ENCODE results near the gene HELZ.

Gene HELZ

GRCh38 chr17:67229109-67229955, 15.7 kb downstream of the HELZ start:
- TF ChIP-seq, protein P1, sequence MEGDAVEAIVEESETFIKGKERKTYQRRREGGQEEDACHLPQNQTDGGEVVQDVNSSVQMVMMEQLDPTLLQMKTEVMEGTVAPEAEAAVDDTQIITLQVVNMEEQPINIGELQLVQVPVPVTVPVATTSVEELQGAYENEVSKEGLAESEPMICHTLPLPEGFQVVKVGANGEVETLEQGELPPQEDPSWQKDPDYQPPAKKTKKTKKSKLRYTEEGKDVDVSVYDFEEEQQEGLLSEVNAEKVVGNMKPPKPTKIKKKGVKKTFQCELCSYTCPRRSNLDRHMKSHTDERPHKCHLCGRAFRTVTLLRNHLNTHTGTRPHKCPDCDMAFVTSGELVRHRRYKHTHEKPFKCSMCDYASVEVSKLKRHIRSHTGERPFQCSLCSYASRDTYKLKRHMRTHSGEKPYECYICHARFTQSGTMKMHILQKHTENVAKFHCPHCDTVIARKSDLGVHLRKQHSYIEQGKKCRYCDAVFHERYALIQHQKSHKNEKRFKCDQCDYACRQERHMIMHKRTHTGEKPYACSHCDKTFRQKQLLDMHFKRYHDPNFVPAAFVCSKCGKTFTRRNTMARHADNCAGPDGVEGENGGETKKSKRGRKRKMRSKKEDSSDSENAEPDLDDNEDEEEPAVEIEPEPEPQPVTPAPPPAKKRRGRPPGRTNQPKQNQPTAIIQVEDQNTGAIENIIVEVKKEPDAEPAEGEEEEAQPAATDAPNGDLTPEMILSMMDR (conservative IDR thresholded peaks at IDR 0.05; ENCODE audit: control insufficient read depth, insufficient read depth, low read depth, low read length) = no peak
- no peak for DNase-seq (ENCODE audit: low read depth)
- no peak overlapping the region for H3K4me3 ChIP-seq (ENCODE audit: control insufficient read depth, low read depth, low read length)

DNA sequence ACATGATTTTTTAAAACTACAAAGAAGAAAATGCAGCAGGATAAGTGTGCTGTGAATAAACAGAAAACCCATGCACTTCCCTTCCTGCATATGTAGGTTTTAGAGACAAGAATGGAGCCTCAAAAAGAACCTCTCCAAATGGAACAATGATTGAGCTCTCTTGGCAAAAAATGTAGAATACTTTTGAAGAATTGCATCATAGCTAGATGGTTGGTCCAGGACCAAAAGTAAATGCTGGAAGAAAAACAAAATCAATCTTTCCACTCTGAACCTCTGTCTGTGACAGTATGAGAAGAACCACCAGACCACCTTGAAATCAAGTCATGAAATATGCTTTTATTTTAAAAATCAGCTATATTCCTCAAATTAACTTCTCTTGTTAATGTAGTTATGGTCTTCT, 17.5 kb downstream of the HELZ start:
- TF ChIP-seq, protein P1 (conservative IDR thresholded peaks at IDR 0.05; ENCODE audit: control insufficient read depth, insufficient read depth, low read depth, low read length) = no peak
- no peak overlapping the region for H3K4me3 ChIP-seq (ENCODE audit: control insufficient read depth, low read depth, low read length)
- no peak for DNase-seq (ENCODE audit: low read depth)

- H3K4me3 ChIP-seq (ENCODE audit: control insufficient read depth, low read depth, low read length) = no peak overlapping the region
- TF ChIP-seq, protein P1 (conservative IDR thresholded peaks at IDR 0.05; ENCODE audit: control insufficient read depth, insufficient read depth, low read depth, low read length) = no peak
- no peak for DNase-seq (ENCODE audit: low read depth)
Measured at GRCh38 chr17:67225316-67225715, 19.7 kb downstream of the HELZ start.

GRCh38 chr17:67224736-67225135, 20.3 kb downstream of the HELZ start:
- no peak overlapping the region for H3K4me3 ChIP-seq (ENCODE audit: control insufficient read depth, low read depth, low read length)
- no peak for DNase-seq (ENCODE audit: low read depth)
- TF ChIP-seq, protein P1 (conservative IDR thresholded peaks at IDR 0.05; ENCODE audit: control insufficient read depth, insufficient read depth, low read depth, low read length) = no peak

GRCh38 chr17:67223924-67224323, 21.1 kb downstream of the HELZ start:
- DNase-seq (ENCODE audit: low read depth) = no peak
- TF ChIP-seq, protein P1 (conservative IDR thresholded peaks at IDR 0.05; ENCODE audit: control insufficient read depth, insufficient read depth, low read depth, low read length) = no peak
- no peak overlapping the region for H3K4me3 ChIP-seq (ENCODE audit: control insufficient read depth, low read depth, low read length)

DNA sequence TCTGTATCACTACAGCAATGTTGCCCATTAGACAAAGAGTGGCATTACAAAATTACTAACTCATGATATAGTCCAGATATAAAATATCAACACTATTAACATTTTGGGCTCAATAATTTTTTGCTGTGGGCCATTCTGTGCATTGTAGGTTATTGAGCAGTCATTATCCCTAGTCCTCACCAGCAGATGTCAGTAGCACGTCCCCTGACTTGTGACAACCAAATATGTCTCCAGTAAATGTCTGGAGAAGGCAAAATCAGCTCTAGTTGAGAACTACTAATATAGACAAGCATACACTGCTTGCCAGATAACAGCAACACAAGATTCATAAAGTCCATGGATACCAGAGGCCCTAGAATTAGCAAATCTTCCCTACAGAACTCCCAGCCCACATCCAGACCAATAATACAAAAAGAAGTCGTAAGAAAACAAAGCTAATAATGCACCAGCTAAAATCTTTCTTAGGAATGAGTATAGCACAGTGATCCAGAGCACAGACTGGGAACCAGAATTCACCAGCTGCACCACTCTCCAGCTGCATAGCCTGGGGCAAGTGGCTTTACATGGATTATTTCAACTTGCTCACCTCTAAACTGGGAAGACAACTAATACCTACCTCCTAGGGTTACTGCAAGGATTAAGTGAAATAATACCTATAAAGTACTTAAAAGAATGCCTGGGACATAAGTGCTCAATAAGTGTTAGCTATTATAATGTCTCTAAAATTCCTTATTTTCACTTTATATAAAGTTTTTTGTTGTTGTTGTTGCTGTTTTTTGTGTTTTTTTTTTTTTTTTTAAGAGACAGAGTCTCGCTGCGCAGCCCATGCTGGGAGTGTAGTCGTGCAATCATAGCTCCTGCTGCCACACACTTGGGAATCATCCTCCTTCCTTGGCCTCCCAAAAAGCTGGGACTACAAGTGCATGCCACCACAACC, 23.7 kb downstream of the HELZ start:
- TF ChIP-seq, protein P1 (conservative IDR thresholded peaks at IDR 0.05; ENCODE audit: control insufficient read depth, insufficient read depth, low read depth, low read length) = peak; percentile 45
- DNase-seq (ENCODE audit: low read depth) = peak; percentile 37
- H3K4me3 ChIP-seq (ENCODE audit: control insufficient read depth, low read depth, low read length) = no peak overlapping the region
